Ishikawa (cell line): ENCODE measurements around the gene DMTF1.

Source experiments
- CEBPB ChIP-seq: IDR thresholded peaks from 2 replicates; pipeline ENCODE4 v1.6.1; 2012
- CREB1 ChIP-seq: IDR thresholded peaks from 2 replicates; pipeline ENCODE4 v1.6.1; 2012; ENCODE audit warnings: low read depth
- EGR1 ChIP-seq: IDR thresholded peaks from 2 replicates; pipeline ENCODE4 v1.6.1; 2012
- EP300 ChIP-seq: IDR thresholded peaks from 2 replicates; pipeline ENCODE4 v1.6.1; 2012; ENCODE audit warnings: borderline replicate concordance
- FOXM1 ChIP-seq: IDR thresholded peaks from 2 replicates; pipeline ENCODE4 v1.6.1; 2012; ENCODE audit warnings: low read depth, borderline replicate concordance
- NFIC ChIP-seq: IDR thresholded peaks from 2 replicates; pipeline ENCODE4 v1.6.1; 2012
- RAD21 ChIP-seq: IDR thresholded peaks from 2 replicates; pipeline ENCODE4 v1.6.1; 2012; ENCODE audit warnings: low read depth
- TAF1 ChIP-seq: IDR thresholded peaks from 2 replicates; pipeline ENCODE4 v1.6.1; 2012; ENCODE audit warnings: low read depth, mild to moderate bottlenecking
- TCF12 ChIP-seq: IDR thresholded peaks from 2 replicates; pipeline ENCODE4 v1.6.1; 2012; ENCODE audit warnings: low read depth
- TEAD4 ChIP-seq: IDR thresholded peaks from 2 replicates; pipeline ENCODE4 v1.6.1; 2012
- YY1 ChIP-seq: IDR thresholded peaks from 2 replicates; pipeline ENCODE4 v1.6.1; 2012; ENCODE audit warnings: low read depth
- ZBTB7A ChIP-seq: IDR thresholded peaks from 2 replicates; pipeline ENCODE4 v1.6.1; 2012; ENCODE audit warnings: low read depth
- TF ChIP-seq, protein P1 (sequence below): IDR thresholded peaks from 2 replicates; pipeline ENCODE4 v1.6.1; 2012
- TF ChIP-seq, protein P2 (sequence below): IDR thresholded peaks from 2 replicates; pipeline ENCODE4 v1.6.1; 2012
- TF ChIP-seq, protein P3 (sequence below): IDR thresholded peaks from 2 replicates; pipeline ENCODE4 v1.6.1; 2012; ENCODE audit warnings: low read depth, mild to moderate bottlenecking

DMTF1 gene

DNA sequence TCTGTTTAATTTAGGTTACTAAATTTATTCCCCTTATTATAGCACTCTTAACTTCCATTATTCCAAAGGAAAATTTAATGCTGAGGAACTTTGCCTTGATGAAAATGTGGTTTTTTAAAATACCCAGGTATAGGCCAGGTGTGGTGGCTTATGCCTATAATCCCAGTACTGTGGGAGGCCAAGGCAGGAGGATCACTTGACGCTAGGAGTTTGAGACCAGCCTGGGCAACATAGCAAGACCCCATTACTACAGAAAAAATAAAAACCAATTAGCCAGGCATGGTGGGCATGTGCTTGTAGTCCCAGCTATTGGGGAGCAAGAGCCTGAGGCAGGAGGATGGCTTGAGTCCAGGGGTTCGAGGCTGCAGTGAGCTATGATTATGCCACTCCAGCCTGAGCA lies 34.9 kb downstream of the DMTF1 start:
- TF ChIP-seq, protein P1, sequence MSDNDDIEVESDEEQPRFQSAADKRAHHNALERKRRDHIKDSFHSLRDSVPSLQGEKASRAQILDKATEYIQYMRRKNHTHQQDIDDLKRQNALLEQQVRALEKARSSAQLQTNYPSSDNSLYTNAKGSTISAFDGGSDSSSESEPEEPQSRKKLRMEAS = no peak

DNA sequence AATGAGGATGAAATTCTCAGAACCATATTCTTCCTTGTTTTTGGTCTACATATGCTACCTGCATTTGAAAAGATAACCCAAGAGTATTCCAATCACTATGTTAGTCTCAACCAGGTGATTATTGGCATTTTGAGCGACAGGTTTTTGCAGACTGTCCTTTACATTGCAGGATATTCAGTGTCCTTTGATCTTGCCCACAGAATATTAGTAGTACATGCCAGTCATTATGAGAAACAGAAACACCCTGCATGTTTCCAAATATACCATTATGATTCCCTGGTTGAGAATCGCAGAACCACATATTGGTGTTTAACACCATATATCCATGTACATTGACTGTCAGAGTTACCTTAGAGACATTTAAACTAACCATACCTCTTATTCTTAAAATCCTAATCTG lies 36.7 kb downstream of the DMTF1 start:
- no peak for TF ChIP-seq TAF1
- no peak for TF ChIP-seq ZBTB7A
- TF ChIP-seq TEAD4 = no peak
- no peak for TF ChIP-seq EGR1
- no peak for TF ChIP-seq NFIC
- no peak for TF ChIP-seq FOXM1
- TF ChIP-seq, protein P1 = no peak
- no peak for TF ChIP-seq CREB1
- TF ChIP-seq, protein P2, sequence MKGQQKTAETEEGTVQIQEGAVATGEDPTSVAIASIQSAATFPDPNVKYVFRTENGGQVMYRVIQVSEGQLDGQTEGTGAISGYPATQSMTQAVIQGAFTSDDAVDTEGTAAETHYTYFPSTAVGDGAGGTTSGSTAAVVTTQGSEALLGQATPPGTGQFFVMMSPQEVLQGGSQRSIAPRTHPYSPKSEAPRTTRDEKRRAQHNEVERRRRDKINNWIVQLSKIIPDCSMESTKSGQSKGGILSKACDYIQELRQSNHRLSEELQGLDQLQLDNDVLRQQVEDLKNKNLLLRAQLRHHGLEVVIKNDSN = no peak
- no peak for TF ChIP-seq RAD21
- no peak for TF ChIP-seq YY1
- TF ChIP-seq EP300 = no peak
- TF ChIP-seq, protein P3, sequence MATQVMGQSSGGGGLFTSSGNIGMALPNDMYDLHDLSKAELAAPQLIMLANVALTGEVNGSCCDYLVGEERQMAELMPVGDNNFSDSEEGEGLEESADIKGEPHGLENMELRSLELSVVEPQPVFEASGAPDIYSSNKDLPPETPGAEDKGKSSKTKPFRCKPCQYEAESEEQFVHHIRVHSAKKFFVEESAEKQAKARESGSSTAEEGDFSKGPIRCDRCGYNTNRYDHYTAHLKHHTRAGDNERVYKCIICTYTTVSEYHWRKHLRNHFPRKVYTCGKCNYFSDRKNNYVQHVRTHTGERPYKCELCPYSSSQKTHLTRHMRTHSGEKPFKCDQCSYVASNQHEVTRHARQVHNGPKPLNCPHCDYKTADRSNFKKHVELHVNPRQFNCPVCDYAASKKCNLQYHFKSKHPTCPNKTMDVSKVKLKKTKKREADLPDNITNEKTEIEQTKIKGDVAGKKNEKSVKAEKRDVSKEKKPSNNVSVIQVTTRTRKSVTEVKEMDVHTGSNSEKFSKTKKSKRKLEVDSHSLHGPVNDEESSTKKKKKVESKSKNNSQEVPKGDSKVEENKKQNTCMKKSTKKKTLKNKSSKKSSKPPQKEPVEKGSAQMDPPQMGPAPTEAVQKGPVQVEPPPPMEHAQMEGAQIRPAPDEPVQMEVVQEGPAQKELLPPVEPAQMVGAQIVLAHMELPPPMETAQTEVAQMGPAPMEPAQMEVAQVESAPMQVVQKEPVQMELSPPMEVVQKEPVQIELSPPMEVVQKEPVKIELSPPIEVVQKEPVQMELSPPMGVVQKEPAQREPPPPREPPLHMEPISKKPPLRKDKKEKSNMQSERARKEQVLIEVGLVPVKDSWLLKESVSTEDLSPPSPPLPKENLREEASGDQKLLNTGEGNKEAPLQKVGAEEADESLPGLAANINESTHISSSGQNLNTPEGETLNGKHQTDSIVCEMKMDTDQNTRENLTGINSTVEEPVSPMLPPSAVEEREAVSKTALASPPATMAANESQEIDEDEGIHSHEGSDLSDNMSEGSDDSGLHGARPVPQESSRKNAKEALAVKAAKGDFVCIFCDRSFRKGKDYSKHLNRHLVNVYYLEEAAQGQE = no peak
- no peak for TF ChIP-seq CEBPB
- no peak for TF ChIP-seq TCF12

DNA sequence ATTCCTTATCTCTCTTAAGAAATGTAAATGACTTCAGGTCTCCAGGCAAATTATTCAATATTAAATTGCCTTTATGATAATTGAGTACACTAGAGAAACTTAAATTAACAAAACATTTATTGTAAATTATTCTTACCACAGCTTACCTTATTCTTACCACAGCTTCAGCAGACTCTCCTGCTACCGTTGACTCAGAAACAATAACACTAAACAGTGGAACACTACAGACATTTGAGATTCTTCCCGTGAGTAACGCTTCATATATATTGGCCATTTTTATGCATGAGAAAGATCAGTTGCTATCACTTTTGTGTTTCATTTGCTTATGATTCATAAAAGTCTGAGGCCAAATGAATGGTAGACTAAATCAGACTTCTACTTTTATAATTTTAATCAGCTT lies 38.5 kb downstream of the DMTF1 start:
- TF ChIP-seq, protein P2 = no peak
- no peak for TF ChIP-seq TCF12
- TF ChIP-seq, protein P1 = no peak
- no peak for TF ChIP-seq NFIC

DNA sequence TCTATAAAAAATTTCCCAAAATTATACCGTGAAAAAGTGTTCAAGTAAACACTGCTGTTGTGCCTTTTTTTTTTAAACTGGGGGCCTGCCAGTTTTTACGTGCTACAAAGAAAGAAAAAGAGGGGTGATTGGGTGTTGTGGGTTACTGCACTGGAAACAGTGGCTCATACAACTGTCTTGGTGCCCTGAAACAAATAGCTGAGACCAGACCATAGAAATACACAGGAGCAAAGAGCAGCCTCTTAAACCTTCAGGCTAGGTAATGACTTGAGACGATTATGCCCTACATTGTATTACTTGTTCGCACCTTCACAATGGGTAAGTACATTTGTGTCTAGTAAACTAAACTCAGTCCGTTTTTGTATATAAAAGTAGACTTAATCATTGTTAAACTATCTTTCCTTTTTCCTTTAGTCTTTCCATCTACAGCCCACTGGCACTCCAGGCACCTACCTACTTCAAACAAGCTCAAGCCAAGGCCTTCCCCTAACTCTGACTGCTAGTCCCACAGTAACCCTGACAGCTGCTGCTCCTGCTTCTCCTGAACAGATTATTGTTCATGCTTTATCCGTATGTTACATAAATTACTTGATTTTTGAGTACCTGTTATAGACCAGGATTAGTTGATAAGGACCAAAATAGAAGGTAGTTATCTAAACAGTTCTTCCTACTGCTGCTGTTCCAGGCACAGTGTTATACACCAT lies 40.7 kb downstream of the DMTF1 start:
- TF ChIP-seq CREB1 = no peak
- TF ChIP-seq ZBTB7A = no peak
- no peak for TF ChIP-seq TCF12
- no peak for TF ChIP-seq FOXM1
- no peak for TF ChIP-seq EP300
- TF ChIP-seq, protein P2 = no peak
- TF ChIP-seq EGR1 = no peak
- TF ChIP-seq, protein P1 = no peak
- TF ChIP-seq, protein P3 = no peak

DNA sequence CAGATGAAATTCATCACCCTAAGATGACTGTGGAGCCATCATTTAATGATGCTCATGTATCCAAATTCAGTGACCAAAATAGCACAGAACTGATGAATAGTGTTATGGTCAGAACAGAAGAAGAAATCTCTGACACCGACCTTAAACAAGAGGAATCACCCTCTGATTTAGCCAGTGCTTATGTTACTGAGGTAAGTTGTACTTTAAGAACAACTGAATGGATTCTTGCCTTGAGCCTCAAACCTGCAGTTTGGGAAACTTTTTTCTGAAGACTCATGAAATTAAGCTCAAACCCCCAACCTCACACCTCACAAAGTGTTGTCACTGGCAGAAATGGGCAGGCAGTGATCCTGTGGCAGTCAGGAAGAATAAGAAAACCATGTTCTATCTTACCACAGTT lies 41.7 kb downstream of the DMTF1 start:
- TF ChIP-seq TCF12 = no peak
- TF ChIP-seq, protein P1 = no peak
- TF ChIP-seq ZBTB7A = no peak
- no peak for TF ChIP-seq EGR1
- no peak for TF ChIP-seq TAF1
- no peak for TF ChIP-seq CEBPB
- TF ChIP-seq, protein P2 = no peak
- TF ChIP-seq, protein P3 = no peak
- no peak for TF ChIP-seq TEAD4
- TF ChIP-seq FOXM1 = no peak
- no peak for TF ChIP-seq RAD21
- no peak for TF ChIP-seq EP300
